ENCODE measurements around the gene FBXO17.

DNA sequence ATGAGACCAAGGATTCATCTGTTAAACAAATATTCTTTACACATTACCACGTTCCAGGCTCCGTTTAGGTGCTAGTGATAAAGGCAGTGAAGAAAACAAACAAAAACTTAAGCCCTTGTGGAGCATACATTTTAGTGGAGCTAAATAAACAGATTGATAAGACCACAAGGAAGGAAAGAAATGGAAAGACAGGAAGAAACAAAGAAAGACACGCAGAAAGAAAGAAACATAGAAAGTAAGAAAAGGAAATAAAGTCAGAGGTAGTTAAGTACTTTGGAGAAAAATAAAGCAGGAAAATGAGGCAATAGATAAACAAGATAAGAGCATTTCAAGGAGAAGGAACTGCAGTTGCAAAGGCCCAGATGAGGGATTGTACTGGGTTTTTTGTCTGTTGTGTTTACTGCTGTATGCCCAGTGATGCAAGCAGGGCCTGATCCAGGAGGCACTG lies 74.8 kb downstream of the FBXO17 start:
- TF ChIP-seq, protein P1, sequence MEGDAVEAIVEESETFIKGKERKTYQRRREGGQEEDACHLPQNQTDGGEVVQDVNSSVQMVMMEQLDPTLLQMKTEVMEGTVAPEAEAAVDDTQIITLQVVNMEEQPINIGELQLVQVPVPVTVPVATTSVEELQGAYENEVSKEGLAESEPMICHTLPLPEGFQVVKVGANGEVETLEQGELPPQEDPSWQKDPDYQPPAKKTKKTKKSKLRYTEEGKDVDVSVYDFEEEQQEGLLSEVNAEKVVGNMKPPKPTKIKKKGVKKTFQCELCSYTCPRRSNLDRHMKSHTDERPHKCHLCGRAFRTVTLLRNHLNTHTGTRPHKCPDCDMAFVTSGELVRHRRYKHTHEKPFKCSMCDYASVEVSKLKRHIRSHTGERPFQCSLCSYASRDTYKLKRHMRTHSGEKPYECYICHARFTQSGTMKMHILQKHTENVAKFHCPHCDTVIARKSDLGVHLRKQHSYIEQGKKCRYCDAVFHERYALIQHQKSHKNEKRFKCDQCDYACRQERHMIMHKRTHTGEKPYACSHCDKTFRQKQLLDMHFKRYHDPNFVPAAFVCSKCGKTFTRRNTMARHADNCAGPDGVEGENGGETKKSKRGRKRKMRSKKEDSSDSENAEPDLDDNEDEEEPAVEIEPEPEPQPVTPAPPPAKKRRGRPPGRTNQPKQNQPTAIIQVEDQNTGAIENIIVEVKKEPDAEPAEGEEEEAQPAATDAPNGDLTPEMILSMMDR (IDR thresholded peaks at IDR 0.05): no peak
- TF ChIP-seq POLR2A (IDR thresholded peaks at IDR 0.05; ENCODE audit: low read depth): no peak
- TF ChIP-seq EP300 (IDR thresholded peaks at IDR 0.05): no peak

Data from esophagus muscularis mucosa (tissue), 4 donors.